ENCODE measurements around the gene CCL20. TPM values are rescaled to one million over a fixed set of nuclear protein-coding genes. Genes with fewer than 3 reads are reported as not detected.

The CCL20 gene
- total RNA-seq, 2 experiments from 2014 or later: 5.3 to 7.5 TPM

- Mint-ChIP-seq H3K4me3 (no peak overlapping the region), H3K27me3 (no peaks in the 10 kb centered on the region), H3K36me3 (ENCODE audit: low read depth) (no peaks in the 10 kb centered on the region), H3K9me3 (no peaks in the 10 kb centered on the region), H3K27ac (no peak overlapping the region), H3K4me1 (ENCODE audit: low read depth) (peaks cover 20% of the 10 kb centered on the region)
- intact Hi-C loops (cut with micrococcal nuclease): no loop called here
- CTCF ChIA-PET: interaction anchor here (2.5 kb wide), 1 partner anchor 114 kb away, joined by 6 read pairs; no protein-coding TSS in a partner anchor
- POLR2A ChIA-PET: no interaction called here
- no peak for TF ChIP-seq CTCF (IDR thresholded peaks at IDR 0.05)
- DNase-seq (no peak), ATAC-seq (no peak)
Observed at GRCh38 chr2:227772197-227772661, 41.4 kb upstream of the CCL20 start.

- no peak for TF ChIP-seq CTCF (IDR thresholded peaks at IDR 0.05)
- Mint-ChIP-seq H3K4me1 (ENCODE audit: low read depth) (peaks cover 20% of the 10 kb centered on the region), H3K9me3 (no peaks in the 10 kb centered on the region), H3K36me3 (ENCODE audit: low read depth) (no peaks in the 10 kb centered on the region), H3K27me3 (no peaks in the 10 kb centered on the region), H3K4me3 (no peak overlapping the region), H3K27ac (no peak overlapping the region)
- ChIA-PET CTCF (interaction anchor here (1.5 to 2.5 kb wide), 2 partner anchors 41 to 115 kb away, joined by 4 to 6 read pairs; partner anchors contain the start of gene CCL20), POLR2A (no interaction called here)
- DNase-seq: no peak
- intact Hi-C loops (cut with micrococcal nuclease): no loop called here
- ATAC-seq: no peak
Observed at GRCh38 chr2:227772932-227773331, 40.7 kb upstream of the CCL20 start.

- intact Hi-C loops (cut with micrococcal nuclease): no loop called here
- Mint-ChIP-seq H3K36me3 (ENCODE audit: low read depth) (no peaks in the 10 kb centered on the region), H3K9me3 (no peaks in the 10 kb centered on the region), H3K27ac (peak overlapping the region; percentile 26), H3K4me1 (ENCODE audit: low read depth) (peaks cover 20% of the 10 kb centered on the region), H3K27me3 (no peaks in the 10 kb centered on the region), H3K4me3 (no peak overlapping the region)
- ChIA-PET POLR2A (no interaction called here), CTCF (interaction anchor here (0.8 to 2.9 kb wide), 10 partner anchors 8 to 472 kb away, joined by 3 to 17 read pairs (median 4); partner anchors contain the start of gene CCL20)
- DNase-seq (peak; percentile 30), ATAC-seq (peak; percentile 24)
- peak; percentile 46 for TF ChIP-seq CTCF (IDR thresholded peaks at IDR 0.05)
Observed at GRCh38 chr2:227774011-227774624, 39.5 kb upstream of the CCL20 start.

- ATAC-seq: peak; percentile 72
- Mint-ChIP-seq H3K9me3 (no peaks in the 10 kb centered on the region), H3K4me3 (no peak overlapping the region), H3K4me1 (ENCODE audit: low read depth) (peaks cover 20% of the 10 kb centered on the region), H3K27ac (peak overlapping the region; percentile 26), H3K36me3 (ENCODE audit: low read depth) (no peaks in the 10 kb centered on the region), H3K27me3 (no peaks in the 10 kb centered on the region)
- ChIA-PET POLR2A (no interaction called here), CTCF (interaction anchor here (1.1 to 2.9 kb wide), 4 partner anchors 9 to 117 kb away, joined by 4 to 17 read pairs (median 5); no protein-coding TSS in a partner anchor)
- intact Hi-C loops (cut with micrococcal nuclease): no loop called here
- TF ChIP-seq CTCF (IDR thresholded peaks at IDR 0.05): no peak
- no peak for DNase-seq
Observed at GRCh38 chr2:227774895-227775842, 38.5 kb upstream of the CCL20 start.

Measured in activated CD8-positive, alpha-beta T cell treated with anti-CD3 and anti-CD28 coated beads for 36 hours (primary cell).